Measurements from ENCODE around the gene SYCN. TPM values are rescaled to one million over a fixed set of nuclear protein-coding genes. Genes with fewer than 3 reads are reported as not detected.

SYCN gene
- total RNA-seq, 2 donors from 2014 or later = not detected

DNA sequence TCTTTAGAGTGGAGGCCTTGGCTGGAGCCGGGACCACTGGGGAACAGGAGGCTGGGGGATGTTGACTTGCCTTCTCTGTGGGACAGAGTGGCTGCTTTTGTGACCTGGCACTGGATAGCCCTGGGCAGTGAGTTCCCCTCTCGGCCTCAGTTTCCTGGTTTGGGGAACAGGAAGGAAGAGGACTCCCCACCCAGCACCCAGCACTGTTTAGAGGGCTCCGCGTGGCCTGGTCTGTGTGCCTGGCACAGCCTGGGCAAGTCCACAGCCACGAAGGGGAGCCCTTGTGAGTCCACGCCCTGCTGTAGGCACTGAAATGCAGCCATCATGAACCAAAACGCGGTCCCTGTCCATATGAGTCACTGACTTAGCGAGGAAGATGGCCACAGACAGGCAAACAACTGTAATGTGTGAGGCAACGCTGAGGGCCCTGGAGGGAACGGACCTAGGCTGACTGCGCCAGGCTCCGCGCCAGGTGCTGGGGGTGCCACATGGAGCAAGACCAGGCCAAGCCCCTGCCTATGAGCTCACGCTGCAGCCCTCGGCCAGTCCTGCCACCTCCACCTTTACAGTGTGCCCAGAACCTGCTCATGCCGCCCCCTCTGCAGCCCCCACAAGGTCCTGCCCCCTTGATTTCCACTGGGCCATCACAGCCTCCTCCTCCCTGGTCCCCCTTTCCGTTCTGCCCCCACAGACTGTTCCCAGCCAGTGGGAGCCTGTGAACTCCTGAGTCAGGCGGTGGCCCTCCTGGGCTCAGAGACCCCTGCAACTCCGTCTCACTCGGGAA, 43.0 kb downstream of the SYCN start:
- Histone ChIP-seq H3K36me3 (no peaks in the 10 kb centered on the region), H3K27ac (peak overlapping the region; percentile 40 to 45), H3K27me3 (replicated peaks; ENCODE audit: insufficient read depth) (no peaks in the 10 kb centered on the region), H3K4me3 (no peak overlapping the region), H3K4me1 (ENCODE audit: control insufficient read depth in 1 of 2, low read depth in 2 of 2) (peaks cover 25 to 51% of the 10 kb centered on the region in 2 donors), H3K9me3 (no peaks in the 10 kb centered on the region)
- ATAC-seq (ENCODE audit: insufficient number of reproducible peaks, low FRiP score, low read depth) (no peak), DNase-seq (ENCODE audit: low spot score) (no peak)
- TF ChIP-seq, protein P1, sequence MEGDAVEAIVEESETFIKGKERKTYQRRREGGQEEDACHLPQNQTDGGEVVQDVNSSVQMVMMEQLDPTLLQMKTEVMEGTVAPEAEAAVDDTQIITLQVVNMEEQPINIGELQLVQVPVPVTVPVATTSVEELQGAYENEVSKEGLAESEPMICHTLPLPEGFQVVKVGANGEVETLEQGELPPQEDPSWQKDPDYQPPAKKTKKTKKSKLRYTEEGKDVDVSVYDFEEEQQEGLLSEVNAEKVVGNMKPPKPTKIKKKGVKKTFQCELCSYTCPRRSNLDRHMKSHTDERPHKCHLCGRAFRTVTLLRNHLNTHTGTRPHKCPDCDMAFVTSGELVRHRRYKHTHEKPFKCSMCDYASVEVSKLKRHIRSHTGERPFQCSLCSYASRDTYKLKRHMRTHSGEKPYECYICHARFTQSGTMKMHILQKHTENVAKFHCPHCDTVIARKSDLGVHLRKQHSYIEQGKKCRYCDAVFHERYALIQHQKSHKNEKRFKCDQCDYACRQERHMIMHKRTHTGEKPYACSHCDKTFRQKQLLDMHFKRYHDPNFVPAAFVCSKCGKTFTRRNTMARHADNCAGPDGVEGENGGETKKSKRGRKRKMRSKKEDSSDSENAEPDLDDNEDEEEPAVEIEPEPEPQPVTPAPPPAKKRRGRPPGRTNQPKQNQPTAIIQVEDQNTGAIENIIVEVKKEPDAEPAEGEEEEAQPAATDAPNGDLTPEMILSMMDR (IDR thresholded peaks at IDR 0.05) = no peak

DNA sequence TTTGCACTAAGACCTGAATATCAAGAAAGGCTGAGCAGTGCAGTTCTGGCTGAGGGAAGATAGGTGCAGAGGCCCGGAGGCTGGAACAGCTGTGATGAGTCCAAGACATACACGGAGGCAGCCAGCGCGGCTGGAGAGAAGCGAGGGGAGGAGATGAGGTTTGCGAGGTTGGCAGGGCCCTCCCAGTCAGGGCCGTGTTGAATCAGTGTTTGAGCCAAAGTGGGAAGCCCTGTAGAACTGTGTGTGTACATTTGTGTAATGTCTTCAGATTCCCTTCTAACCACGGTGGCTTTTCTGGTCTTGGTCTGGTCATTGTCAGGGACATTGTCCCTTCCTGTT, 43.6 kb downstream of the SYCN start:
- H3K36me3 ChIP-seq = no peaks in the 10 kb centered on the region
- DNase-seq (ENCODE audit: low spot score) (peak; percentile 30), ATAC-seq (ENCODE audit: insufficient number of reproducible peaks, low FRiP score, low read depth) (peak; percentile 78)
- H3K27me3 ChIP-seq (replicated peaks; ENCODE audit: insufficient read depth) = no peaks in the 10 kb centered on the region
- TF ChIP-seq, protein P1 (IDR thresholded peaks at IDR 0.05) = no peak
- no peaks in the 10 kb centered on the region for H3K9me3 ChIP-seq
- peak overlapping the region; percentile 40 to 45 for H3K27ac ChIP-seq
- H3K4me3 ChIP-seq = no peak overlapping the region
- H3K4me1 ChIP-seq (ENCODE audit: control insufficient read depth in 1 of 2, low read depth in 2 of 2) = peaks cover 25 to 48% of the 10 kb centered on the region in 2 donors

DNA sequence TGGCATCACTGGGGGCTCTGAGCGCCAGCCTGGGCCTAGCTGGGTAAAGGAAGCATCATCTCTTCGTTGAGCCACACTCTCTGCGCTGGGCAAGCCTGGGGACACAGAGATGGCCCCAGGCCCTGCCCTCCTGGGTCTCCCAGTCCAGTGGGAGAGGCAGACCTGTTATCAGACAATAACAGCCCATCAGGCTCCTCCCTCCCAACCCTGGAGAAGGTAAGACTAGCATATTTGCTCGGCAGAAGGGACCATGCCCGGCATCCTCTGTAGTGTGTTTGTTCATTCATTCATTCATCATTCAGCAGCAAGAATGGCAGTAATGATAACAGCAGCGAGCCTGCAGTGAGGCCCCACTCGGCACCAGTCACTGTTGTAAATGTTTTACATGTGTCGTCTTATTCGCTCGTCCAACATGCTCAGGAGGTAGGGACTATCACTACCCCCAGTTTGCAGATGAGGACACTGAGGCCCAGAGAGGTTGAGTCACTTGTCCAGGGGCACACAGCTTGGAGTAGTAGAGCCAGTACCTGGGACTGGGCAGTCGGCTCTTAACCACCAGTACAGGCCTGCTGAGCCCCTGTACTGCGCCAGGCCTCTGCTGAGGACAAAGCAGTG, 45.3 kb downstream of the SYCN start:
- Histone ChIP-seq H3K9me3 (no peaks in the 10 kb centered on the region), H3K4me3 (no peak overlapping the region), H3K4me1 (ENCODE audit: control insufficient read depth in 1 of 2, low read depth in 2 of 2) (peaks cover 25 to 48% of the 10 kb centered on the region in 2 donors), H3K36me3 (no peaks in the 10 kb centered on the region), H3K27ac (no peak overlapping the region), H3K27me3 (replicated peaks; ENCODE audit: insufficient read depth) (no peaks in the 10 kb centered on the region)
- DNase-seq (ENCODE audit: low spot score) (no peak), ATAC-seq (ENCODE audit: insufficient number of reproducible peaks, low FRiP score, low read depth) (no peak)
- TF ChIP-seq, protein P1 (IDR thresholded peaks at IDR 0.05) = no peak

DNA sequence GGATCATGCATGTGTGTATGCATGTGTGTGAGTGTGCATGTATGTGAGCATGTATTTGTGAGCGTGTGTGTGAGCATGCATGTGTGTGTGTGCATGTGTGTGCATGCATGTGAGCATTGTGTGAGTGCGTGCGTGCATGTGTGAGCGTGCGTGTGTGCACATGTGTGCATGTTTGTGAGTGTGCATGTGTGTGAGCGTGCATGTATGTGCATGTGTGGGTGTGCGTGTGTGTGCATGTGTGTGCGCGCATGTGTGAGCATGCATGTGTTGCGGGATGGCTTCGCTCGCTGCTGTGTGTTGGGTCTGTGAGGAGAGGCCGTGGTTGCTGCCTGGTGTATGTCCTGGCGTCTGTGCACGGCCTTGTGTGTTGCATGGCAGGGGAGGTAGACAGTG, 46.1 kb downstream of the SYCN start:
- Histone ChIP-seq H3K4me3 (no peak overlapping the region), H3K27me3 (replicated peaks; ENCODE audit: insufficient read depth) (no peaks in the 10 kb centered on the region), H3K9me3 (no peaks in the 10 kb centered on the region), H3K36me3 (no peaks in the 10 kb centered on the region), H3K27ac (no peak overlapping the region), H3K4me1 (ENCODE audit: control insufficient read depth in 1 of 2, low read depth in 2 of 2) (peaks cover 25 to 48% of the 10 kb centered on the region in 2 donors)
- TF ChIP-seq, protein P1 (IDR thresholded peaks at IDR 0.05) = no peak
- DNase-seq (ENCODE audit: low spot score) = no peak
- no peak for ATAC-seq (ENCODE audit: insufficient number of reproducible peaks, low FRiP score, low read depth)

DNA sequence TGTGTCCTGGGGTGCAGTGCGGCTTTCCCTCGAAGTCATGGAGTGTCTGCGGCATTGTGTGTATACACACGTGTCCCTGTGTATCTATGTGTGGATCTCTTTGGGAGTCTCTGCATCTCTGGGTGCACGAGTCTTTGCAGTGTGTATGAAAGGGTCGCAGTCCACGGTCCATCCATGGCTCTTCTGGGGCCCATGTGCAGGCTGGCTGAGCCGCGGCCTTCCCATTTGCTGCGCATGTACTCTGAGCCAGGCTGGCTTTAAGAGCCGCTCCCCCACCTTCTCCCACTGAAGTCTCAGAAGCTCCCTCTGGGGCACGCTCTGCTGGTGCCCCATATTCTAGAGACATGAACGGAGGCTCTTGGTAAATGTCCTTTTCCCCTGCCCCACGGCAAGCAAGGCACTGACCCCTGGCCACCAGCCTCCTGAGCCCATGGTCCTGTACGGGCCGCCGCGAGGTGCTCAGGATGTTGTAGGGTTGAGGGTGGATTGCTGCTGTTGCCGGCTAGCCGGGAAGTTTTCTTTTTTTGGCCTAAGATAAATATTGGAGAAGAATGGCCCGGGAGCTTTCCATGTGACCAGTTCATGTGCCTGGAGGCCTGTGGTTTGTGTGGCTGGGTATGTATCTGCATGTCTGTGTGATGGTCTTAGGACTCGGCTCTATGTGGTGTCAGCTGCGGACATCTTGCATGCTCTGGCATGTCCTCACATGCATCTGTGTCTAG, 46.6 kb downstream of the SYCN start:
- Histone ChIP-seq H3K36me3 (no peaks in the 10 kb centered on the region), H3K27me3 (replicated peaks; ENCODE audit: insufficient read depth) (no peaks in the 10 kb centered on the region), H3K9me3 (no peaks in the 10 kb centered on the region), H3K4me3 (peak overlapping the region; percentile 42), H3K4me1 (ENCODE audit: control insufficient read depth in 1 of 2, low read depth in 2 of 2) (peaks cover 25 to 48% of the 10 kb centered on the region in 2 donors), H3K27ac (no peak overlapping the region)
- TF ChIP-seq, protein P1 (IDR thresholded peaks at IDR 0.05) = no peak
- ATAC-seq (ENCODE audit: insufficient number of reproducible peaks, low FRiP score, low read depth) (no peak), DNase-seq (ENCODE audit: low spot score) (no peak)

All from thoracic aorta (tissue), 2 donors.